ENCODE measurements around the gene CFAP300. TPM values are rescaled to one million over a fixed set of nuclear protein-coding genes. Genes with fewer than 3 reads are reported as not detected.

Gene CFAP300
- total RNA-seq, 1 donor from 2014 or later = not detected

DNA sequence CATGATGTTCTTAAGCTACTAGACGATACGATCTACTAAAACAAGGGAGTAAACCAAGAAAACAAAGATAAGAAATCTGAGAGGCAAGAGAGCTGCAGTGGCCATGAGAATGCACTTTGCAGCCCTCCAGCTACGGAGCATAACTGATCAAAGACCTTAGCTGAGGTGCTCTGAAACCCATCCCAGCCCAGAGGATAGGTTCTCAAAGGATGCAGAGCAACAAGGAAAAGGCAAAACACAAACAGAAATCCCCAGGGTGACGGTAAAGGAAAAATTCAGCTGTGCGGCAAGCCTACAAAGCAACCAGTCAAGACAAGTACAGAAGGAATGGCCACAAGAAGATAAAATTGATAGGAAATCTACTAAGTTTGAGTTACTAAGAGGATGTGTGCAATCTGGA, 32.5 kb upstream of the CFAP300 start:
- TF ChIP-seq, protein P1, sequence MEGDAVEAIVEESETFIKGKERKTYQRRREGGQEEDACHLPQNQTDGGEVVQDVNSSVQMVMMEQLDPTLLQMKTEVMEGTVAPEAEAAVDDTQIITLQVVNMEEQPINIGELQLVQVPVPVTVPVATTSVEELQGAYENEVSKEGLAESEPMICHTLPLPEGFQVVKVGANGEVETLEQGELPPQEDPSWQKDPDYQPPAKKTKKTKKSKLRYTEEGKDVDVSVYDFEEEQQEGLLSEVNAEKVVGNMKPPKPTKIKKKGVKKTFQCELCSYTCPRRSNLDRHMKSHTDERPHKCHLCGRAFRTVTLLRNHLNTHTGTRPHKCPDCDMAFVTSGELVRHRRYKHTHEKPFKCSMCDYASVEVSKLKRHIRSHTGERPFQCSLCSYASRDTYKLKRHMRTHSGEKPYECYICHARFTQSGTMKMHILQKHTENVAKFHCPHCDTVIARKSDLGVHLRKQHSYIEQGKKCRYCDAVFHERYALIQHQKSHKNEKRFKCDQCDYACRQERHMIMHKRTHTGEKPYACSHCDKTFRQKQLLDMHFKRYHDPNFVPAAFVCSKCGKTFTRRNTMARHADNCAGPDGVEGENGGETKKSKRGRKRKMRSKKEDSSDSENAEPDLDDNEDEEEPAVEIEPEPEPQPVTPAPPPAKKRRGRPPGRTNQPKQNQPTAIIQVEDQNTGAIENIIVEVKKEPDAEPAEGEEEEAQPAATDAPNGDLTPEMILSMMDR (IDR thresholded peaks at IDR 0.05; ENCODE audit: unreplicated experiment) = no peak
- H3K36me3 Mint-ChIP-seq (ENCODE audit: low read depth, unreplicated experiment) = no peaks in the 10 kb centered on the region
- peaks cover 5% of the 10 kb centered on the region for H3K27me3 Mint-ChIP-seq (ENCODE audit: unreplicated experiment)
- no peak overlapping the region for H3K27ac Mint-ChIP-seq (ENCODE audit: unreplicated experiment)
- DNase-seq (ENCODE audit: low spot score) = no peak
- H3K4me3 Mint-ChIP-seq (ENCODE audit: unreplicated experiment) = no peak overlapping the region
- H3K9me3 Mint-ChIP-seq (ENCODE audit: unreplicated experiment) = no peaks in the 10 kb centered on the region
- no peaks in the 10 kb centered on the region for H3K4me1 Mint-ChIP-seq (ENCODE audit: unreplicated experiment)

DNA sequence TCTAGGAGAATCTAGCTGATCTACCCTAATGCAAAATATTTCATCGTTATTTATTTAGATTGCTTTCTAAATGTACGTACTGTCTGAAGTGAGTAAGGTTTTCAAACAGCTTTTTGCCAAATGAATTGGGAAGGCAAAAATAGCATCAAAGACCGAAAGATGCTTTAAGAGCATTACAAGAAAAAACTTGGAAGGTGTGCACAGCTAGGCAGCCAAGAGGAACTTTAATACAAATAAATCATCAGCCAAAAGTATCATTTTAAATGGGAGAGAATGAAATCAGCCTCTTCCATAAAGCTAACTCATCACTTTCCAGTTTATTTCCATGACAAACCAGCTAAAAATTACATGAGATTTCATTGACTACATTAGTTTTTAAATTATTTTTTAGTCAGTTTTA, 30.2 kb upstream of the CFAP300 start:
- DNase-seq (ENCODE audit: low spot score) = no peak
- no peaks in the 10 kb centered on the region for H3K4me1 Mint-ChIP-seq (ENCODE audit: unreplicated experiment)
- no peaks in the 10 kb centered on the region for H3K9me3 Mint-ChIP-seq (ENCODE audit: unreplicated experiment)
- no peak overlapping the region for H3K27ac Mint-ChIP-seq (ENCODE audit: unreplicated experiment)
- peaks cover 6% of the 10 kb centered on the region for H3K27me3 Mint-ChIP-seq (ENCODE audit: unreplicated experiment)
- no peak overlapping the region for H3K4me3 Mint-ChIP-seq (ENCODE audit: unreplicated experiment)
- TF ChIP-seq, protein P1 (IDR thresholded peaks at IDR 0.05; ENCODE audit: unreplicated experiment) = no peak
- H3K36me3 Mint-ChIP-seq (ENCODE audit: low read depth, unreplicated experiment) = no peaks in the 10 kb centered on the region

DNA sequence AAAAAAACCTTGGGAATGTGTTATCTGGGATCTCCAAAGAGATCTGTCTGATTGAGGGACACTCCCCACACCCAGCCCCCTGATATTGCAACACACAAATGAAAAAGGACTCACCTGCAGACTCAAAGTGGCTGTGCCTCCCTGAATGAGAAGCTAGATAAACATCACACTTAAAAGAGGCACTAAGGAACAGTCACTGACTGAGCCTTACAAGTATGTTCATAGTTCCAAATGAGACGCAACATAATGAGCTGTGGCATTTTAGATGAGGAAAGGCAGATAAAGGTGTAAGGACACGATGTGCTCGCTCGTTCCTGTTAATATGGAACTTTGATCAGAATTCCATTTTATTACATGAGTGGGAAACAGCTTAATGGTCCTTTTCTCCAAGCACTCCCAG, 21.0 kb upstream of the CFAP300 start:
- H3K27me3 Mint-ChIP-seq (ENCODE audit: unreplicated experiment) = no peaks in the 10 kb centered on the region

DNA sequence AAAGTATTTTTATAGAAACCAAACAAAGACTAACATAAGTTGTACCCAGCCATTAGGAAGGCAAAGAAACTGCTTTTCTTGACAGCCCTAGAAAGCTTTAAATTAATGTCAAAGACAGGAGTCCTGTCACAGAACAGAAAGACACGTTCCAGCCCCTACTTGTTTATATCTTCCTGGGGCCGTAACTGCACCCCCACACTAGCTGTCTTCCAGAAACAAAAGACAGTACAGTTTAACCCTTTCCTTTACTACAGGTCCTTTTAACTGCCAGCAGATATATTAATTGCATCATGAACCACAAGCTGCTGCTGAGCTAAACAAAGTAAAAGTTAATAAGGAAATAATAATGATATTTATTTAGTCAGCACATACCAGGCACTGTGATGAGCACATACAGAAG, 20.3 kb upstream of the CFAP300 start:
- Mint-ChIP-seq H3K9me3 (ENCODE audit: unreplicated experiment) (no peaks in the 10 kb centered on the region), H3K4me1 (ENCODE audit: unreplicated experiment) (no peaks in the 10 kb centered on the region), H3K36me3 (ENCODE audit: low read depth, unreplicated experiment) (no peaks in the 10 kb centered on the region), H3K27ac (ENCODE audit: unreplicated experiment) (no peak overlapping the region), H3K27me3 (ENCODE audit: unreplicated experiment) (no peaks in the 10 kb centered on the region), H3K4me3 (ENCODE audit: unreplicated experiment) (no peak overlapping the region)
- TF ChIP-seq, protein P1 (IDR thresholded peaks at IDR 0.05; ENCODE audit: unreplicated experiment) = no peak
- no peak for DNase-seq (ENCODE audit: low spot score)

More for the DNA sequence above, 21.0 kb upstream of the CFAP300 start:
- DNase-seq (ENCODE audit: low spot score) = no peak
- TF ChIP-seq, protein P1 (IDR thresholded peaks at IDR 0.05; ENCODE audit: unreplicated experiment) = no peak
- Mint-ChIP-seq H3K9me3 (ENCODE audit: unreplicated experiment) (no peaks in the 10 kb centered on the region), H3K4me1 (ENCODE audit: unreplicated experiment) (no peaks in the 10 kb centered on the region), H3K36me3 (ENCODE audit: low read depth, unreplicated experiment) (no peaks in the 10 kb centered on the region), H3K27ac (ENCODE audit: unreplicated experiment) (no peak overlapping the region), H3K4me3 (ENCODE audit: unreplicated experiment) (no peak overlapping the region)

DNA sequence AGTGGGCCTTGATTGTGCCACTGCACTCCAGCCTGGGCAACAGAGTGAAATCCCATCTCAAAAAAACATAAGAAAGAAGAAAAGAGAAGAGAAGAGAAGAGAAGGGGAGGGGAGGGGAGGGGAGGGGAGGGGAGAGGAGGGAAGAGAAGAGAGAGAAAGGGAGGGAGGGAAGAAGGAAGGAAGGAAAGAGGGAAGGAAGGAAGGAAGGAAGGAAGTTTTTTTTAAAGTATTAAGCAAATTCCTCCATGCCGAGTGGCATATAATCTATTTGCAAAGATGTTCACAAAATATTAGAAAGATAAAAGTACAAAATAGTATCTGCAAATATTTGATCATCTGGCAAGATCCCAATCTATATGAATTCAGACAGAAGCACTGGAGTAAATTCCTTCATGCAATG, 10.5 kb upstream of the CFAP300 start:
- H3K9me3 Mint-ChIP-seq (ENCODE audit: unreplicated experiment) = no peaks in the 10 kb centered on the region
- no peaks in the 10 kb centered on the region for H3K27me3 Mint-ChIP-seq (ENCODE audit: unreplicated experiment)
- H3K4me3 Mint-ChIP-seq (ENCODE audit: unreplicated experiment) = no peak overlapping the region
- no peaks in the 10 kb centered on the region for H3K36me3 Mint-ChIP-seq (ENCODE audit: low read depth, unreplicated experiment)
- H3K27ac Mint-ChIP-seq (ENCODE audit: unreplicated experiment) = no peak overlapping the region
- TF ChIP-seq, protein P1 (IDR thresholded peaks at IDR 0.05; ENCODE audit: unreplicated experiment) = no peak
- DNase-seq (ENCODE audit: low spot score) = no peak
- no peaks in the 10 kb centered on the region for H3K4me1 Mint-ChIP-seq (ENCODE audit: unreplicated experiment)

Measured in endothelial cell (in vitro differentiated cells).